HG03521 (cell line): Measurements from ENCODE around the gene MNS1.
"Not testable (repeated sequence)": the region's sequence is repeated elsewhere in the genome, so short reads cannot be mapped to it uniquely, and the experiment has no call there.

Experiments used
- ATAC-seq: cut with Tn5 transposase; IDR thresholded peaks from one replicate; pipeline ENCODE4 v1.9.1; 2021; ENCODE audit warnings: mild to moderate bottlenecking, moderate library complexity; ENCODE audit not compliant: unreplicated experiment

MNS1 gene

DNA sequence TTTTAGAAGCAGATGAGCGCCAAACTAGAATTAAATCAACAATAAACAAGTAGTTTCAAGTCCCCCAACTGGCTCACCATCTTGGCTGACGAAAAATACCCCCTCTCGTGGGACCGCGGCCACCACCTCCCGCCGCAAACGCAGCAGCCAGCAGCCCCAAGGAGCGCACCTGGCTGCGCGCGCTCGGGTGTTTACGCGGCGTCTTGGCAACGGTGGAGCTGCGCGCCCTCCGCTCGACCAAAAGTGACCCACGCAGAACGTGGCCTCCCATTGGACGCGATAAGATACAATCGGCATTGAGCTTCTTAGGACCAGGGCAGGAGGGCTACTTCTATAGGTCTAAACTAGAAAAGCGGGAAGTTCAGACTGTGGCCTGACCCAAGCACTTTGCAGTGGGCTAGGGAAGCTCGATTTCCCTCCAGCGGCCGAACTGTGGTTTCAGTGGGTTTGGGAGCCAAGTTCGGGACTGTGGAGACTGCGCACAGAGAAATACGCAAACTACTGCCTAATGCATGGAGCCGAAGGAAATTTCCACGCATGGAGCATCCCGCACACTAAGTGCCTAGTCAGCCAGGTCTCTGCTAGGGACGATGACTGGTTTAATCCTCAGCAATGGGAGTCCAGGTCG lies at the start of gene MNS1:
TSS of gene MNS1 (minus strand) at position 245 of the 628 bp plus-strand sequence. CDS start at position 80, 165 bp downstream.
- ATAC-seq = peak; percentile 98

- peak; percentile 53 for ATAC-seq
Measured at GRCh38 chr15:56496635-56497034, 31.7 kb upstream of the MNS1 start.

GRCh38 chr15:56495533-56495932 lies 30.6 kb upstream of the MNS1 start:
- no peak for ATAC-seq

GRCh38 chr15:56495053-56495452 lies 30.1 kb upstream of the MNS1 start:
- no peak for ATAC-seq

DNA sequence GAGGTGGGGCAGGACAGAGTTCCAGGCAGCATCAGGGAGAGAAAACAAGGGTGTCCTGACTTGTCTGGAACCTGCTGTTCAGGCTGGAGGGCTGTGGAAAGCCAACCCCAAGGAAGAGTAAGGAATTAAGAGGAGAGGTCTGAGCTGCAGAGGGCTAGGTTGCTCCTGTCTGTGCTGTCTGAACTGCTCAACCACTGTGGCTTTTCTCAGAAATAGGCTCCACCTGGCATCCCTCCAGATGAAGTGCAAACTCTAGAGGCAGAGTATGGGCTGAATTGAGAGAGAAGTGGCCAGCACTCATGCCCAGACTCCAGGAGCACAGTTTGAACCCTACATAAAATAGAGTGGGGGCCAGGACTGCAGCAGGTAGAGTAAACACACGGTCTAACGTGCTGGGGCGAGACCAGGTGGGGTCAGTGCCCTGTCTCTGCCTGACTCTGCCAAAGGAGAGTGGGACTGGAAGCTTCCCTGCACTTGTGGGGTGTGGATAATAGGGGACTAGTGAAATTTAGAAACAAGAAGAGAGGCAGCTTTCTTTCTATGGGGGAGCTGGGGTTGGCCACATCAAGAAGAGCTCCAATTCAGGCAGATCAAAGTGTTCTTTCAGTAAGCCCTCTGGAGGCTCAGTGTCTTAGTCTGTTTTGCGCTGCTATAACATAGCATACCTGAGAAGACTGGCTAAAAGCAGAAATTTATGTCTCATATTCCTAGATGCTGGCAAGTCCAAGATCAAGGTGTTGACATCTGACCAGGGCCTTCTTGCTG lies 28.0 kb upstream of the MNS1 start:
- ATAC-seq = no peak

GRCh38 chr15:56492236-56492635 lies 27.3 kb upstream of the MNS1 start:
- no peak for ATAC-seq

GRCh38 chr15:56491110-56491722 lies 26.3 kb upstream of the MNS1 start:
- ATAC-seq = no peak

GRCh38 chr15:56490461-56490860 lies 25.5 kb upstream of the MNS1 start:
- no peak for ATAC-seq

GRCh38 chr15:56486206-56486605 lies 21.3 kb upstream of the MNS1 start:
- not testable (repeated sequence) for ATAC-seq

DNA sequence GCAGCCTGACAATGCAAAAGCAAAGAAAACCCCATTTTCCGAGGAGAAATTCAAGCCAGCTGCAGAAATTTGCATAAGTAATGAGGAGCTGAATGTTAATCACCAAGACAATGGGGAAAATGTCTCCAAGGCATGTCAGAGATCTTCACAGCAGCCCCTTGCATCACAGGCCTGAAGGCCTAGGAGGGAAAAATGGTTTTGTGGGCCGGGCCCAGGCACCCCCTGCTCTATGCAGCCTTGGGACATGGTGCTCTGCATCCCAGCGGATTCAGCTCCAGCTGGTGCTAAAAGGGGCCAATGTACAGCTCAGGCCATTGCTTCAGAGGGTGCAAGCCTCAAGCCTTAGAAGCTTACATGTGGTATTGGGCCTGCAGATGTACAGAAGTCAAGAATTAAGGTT lies 20.5 kb upstream of the MNS1 start:
- not testable (repeated sequence) for ATAC-seq

DNA sequence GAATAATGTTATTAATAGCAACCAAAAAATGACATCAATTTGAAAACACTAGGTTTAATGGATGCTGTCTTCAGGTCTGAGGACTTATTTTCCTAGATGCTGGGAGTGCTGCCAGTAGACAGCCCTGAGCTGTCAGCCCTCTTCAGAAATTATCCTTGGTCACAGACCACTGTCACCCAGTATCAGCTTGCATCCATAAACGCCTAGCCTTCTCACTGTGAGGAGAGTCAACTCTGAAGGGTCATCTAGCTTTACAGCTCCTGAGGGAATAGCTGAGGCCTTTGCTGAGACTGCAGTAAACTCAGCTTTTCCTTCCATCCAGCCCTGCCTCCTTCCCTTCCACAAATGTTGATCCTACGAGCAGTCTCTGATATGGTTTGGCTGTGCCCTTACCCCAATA lies 19.4 kb upstream of the MNS1 start:
- no peak for ATAC-seq

DNA sequence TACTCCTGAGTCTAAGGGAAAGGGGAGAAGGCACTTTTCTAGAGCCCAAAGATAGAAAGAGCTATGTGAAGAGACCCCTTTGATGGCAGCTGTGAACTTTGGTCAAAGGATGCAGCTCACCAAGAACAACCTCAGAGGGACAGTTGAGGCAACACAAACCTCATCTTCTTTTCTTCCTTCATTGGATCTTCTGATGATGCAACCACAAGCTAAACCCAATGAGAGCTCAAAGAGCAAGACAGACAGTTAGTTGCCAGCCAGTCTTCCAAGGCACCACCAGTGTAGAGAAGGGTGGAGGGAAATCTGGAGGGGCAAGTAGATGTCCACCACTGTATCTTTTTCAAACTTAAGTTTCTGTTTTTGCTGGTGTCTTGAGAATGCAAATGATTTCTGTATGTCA lies 10.4 kb upstream of the MNS1 start:
- ATAC-seq = no peak

- ATAC-seq = no peak
Measured at GRCh38 chr15:56473017-56473416, 8.1 kb upstream of the MNS1 start.

DNA sequence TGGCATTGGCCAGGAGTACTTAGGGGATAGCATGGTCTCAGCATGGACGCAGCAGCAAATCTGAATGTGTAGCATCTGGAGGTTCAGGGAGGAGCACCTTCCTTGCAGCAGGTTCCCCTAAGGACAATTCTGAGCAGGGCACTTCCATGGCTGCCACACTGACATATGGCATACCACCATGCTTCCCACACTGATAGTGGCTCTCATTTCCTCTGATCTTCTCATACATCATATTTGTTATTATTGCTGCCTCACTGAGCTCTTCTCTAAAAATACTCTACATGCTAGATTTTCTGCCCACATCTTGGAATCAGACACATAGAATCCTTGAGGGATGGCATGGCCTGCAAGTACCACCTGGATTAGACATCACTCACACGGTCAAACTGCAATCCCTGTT lies 7.3 kb upstream of the MNS1 start:
- no peak for ATAC-seq

DNA sequence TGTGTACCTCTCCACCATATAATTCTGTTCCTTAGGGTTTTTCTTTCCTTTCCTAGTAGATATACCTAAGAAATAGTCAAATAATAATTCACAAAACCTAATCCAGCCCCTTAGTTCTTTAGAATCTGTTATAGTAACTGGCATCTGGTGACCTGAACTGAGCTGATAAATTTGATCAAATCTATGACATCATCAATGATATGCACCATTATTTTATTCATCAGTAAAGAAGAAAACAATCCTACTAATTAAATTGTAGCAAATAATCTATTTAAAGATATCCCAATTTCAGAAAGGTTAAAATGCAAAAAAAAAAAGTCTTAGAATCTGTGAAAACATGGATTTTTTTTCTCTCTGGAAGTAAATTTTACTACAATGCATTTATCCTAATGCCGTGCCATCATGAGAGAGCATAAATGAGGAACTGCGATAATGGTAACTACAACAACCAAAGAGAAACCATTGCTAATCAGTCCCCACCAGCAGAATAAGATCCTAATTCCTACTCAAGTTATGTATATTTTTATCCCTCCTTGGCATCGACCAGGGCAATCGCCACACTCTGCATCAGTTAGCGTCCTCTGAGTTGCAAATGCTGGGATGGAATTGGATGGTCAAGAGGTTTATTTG lies 6.6 kb upstream of the MNS1 start:
- ATAC-seq = no peak

GRCh38 chr15:56469483-56469882 lies 4.5 kb upstream of the MNS1 start:
- ATAC-seq = no peak

DNA sequence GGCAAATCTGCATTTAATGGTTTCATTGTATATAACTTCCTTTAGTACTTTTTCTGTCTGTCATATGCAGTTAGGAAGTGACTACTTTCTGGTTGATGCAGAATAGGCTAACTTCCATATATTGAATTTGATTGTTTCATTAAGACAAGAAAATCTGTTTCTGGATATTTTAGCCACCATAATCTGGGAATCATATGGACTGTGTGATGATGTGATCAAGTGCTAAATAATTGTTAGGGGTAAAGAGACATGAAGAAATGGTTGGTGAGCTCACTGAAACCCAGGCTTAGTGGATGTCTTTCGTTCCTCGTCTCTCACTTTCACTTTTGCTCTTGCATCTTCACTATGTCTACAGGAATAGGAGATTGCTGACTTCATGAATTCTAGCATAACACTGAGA lies 3.5 kb upstream of the MNS1 start:
- peak; percentile 36 for ATAC-seq

DNA sequence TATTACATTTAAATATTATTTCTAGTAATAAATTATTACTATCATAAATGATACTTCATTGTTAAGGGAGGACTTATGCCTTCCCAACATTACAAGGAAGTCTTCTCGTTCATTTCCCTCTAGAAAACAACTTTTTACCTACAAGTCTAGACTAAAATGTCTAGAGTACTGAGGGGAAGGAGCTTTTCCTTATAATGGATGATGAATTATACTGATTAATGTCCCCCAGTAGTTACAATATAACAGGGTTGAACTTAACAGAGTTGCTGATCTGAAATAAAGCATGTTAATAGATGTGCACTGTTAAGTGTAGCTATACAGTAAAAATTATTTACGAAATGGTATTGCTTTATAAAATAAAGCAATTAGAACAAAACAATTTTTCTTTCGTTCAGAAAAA lies 2.7 kb upstream of the MNS1 start:
- no peak for ATAC-seq

GRCh38 chr15:56460947-56461346 lies 4.0 kb downstream of the MNS1 start:
- ATAC-seq = no peak

DNA sequence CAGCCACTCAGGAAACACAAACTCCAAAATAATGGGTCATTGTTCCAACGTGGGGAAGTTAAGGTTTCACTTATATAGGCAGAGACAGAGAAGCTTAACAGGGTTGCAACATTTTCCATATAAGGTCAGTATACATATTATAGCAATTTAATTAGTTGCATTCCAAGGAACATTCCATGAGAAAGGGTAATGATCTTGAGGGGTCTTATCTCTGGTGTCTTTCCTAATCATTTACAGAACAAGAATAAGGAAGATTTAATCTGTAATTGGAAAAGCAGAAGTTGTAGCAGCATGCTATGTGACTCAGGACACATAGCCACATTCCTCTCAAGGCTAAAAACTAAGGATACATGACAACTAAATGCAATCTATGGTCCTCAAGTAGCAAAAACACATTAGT lies 4.9 kb downstream of the MNS1 start:
- no peak for ATAC-seq

DNA sequence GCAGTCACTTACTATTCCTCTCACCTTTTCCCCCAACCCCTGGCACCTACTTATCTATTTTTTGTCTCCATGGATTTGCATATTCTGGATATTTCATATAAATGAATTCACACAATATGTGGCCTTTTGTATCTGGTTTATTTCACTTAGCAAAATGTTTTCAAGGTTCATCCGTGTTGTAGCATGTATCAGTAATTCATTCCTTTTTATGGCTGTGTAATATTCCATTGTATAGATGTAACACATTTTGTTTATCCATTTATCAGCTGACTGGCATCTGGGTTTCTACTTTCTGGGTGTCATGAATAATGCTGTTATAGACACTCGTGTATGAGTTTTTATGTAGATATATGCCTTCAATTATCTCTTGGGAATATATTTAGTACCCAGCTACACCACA lies 5.8 kb downstream of the MNS1 start:
- ATAC-seq = no peak

- ATAC-seq = no peak
Measured at GRCh38 chr15:56456229-56456628, 8.7 kb downstream of the MNS1 start.
